Stimulated activated CD4-positive, alpha-beta T cell treated with anti-CD3 and anti-CD28 coated beads, Interleukin-1b, Interleukin-23, amount 100 ng/mL, for 1 hour (primary cell): Measurements from ENCODE around the gene IRAK3.

ENCODE experiments used
- DNase-seq, 2 donors: peaks; one replicate each; pipeline ENCODE4 v3.0.0-alpha.2; 2020; ENCODE audit warnings: low read depth in 2 of 2

Gene IRAK3, protein sequence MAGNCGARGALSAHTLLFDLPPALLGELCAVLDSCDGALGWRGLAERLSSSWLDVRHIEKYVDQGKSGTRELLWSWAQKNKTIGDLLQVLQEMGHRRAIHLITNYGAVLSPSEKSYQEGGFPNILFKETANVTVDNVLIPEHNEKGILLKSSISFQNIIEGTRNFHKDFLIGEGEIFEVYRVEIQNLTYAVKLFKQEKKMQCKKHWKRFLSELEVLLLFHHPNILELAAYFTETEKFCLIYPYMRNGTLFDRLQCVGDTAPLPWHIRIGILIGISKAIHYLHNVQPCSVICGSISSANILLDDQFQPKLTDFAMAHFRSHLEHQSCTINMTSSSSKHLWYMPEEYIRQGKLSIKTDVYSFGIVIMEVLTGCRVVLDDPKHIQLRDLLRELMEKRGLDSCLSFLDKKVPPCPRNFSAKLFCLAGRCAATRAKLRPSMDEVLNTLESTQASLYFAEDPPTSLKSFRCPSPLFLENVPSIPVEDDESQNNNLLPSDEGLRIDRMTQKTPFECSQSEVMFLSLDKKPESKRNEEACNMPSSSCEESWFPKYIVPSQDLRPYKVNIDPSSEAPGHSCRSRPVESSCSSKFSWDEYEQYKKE

DNA sequence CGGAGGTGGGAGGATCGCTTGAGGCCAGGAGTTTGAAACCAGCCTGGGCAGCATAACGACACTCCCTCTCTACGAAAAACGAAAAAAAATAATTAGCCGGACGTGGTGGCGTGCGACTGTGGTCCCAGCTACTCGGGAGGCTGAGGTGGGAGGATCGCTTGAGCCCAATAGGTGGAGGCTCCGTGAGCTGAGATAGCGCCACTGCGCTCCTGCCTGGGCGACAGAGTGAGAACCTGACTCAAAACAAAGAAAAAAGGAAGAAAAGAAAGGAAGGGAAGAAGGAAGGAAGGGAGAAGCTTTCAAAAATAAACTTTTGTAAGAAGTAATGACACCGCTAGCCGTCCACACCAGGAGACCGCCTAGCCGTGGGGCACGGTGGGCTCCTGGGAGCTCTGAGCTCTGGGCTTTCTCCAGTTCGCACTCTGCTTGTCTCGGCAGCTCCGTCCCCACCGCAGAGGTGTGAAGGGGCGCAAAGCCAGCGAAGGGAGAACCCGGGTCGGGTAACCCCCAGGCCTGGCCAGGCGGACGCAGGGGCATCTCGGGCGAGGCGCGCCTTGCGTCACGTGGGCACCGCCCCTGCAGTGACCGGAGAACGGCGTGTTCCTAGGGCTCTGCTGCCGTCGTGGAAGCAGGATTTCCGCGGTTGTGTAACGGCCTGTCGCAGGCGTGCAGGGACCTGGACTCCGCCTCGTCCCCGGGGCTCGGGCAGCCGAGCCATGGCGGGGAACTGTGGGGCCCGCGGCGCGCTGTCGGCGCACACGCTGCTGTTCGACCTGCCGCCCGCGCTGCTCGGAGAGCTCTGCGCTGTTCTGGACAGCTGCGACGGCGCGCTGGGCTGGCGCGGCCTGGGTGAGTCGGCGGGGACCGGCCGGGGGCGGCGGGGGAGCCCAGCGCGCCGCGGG is at the start of gene IRAK3:
TSS of gene IRAK3 (plus strand) at position 631 of the 902 bp plus-strand sequence. CDS start at position 717, 86 bp downstream.
- no peak for DNase-seq

DNA sequence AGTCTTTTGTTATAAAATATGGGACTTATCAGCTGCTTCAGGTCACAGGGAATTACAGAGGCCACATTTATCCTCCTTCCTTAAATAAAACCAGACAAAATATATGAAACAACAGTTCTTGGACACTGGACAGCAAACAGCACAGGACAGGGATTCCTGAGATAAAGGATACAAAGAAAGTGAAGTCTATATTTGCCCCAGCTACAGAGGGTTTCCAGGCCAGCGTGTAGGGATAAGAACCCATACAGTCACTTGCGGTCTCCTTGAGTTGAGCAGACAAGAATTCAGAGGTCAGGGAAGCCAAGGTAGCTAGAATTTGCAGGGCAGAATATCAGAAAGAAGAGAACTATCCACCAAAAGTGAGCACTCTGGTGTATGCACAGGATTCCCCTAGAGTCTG is 49.7 kb upstream of the IRAK3 start:
- no peak for DNase-seq

DNA sequence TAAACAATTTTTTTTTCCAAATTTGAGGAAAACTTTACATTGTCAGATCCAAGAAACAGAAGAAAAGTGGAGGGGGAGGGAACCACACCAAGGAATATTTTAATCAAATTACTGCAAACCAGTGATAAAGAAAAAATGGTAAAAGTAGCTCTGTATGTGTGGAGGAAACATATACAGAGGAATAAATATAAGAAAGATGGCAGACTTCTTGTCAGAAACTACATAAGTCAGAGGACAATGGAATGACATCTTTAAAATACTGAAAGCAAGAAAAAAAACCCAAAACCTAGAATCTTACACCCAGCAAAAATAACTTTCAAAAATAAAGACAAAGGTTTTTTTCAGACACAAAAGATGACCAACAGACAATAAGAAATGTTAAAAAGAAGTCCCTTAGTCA is 48.3 kb upstream of the IRAK3 start:
- no peak for DNase-seq

DNA sequence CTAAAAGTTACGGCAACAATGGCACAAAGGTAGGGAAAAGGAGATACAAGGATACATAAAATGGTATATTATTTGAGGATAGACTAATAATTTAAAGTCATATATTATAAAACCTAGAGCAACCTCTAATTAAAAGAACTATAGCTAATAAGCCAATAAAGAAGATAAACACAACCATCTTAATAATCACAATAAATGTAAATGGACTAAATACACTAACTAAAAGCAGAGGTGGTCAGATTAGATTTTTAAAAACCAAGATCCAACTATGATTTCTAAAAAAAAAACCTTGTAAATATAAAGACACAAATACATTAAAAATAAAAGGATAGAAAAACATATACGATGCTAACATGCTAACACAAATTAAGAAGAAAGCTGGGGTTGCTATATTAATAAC is 47.7 kb upstream of the IRAK3 start:
- no peak for DNase-seq

DNA sequence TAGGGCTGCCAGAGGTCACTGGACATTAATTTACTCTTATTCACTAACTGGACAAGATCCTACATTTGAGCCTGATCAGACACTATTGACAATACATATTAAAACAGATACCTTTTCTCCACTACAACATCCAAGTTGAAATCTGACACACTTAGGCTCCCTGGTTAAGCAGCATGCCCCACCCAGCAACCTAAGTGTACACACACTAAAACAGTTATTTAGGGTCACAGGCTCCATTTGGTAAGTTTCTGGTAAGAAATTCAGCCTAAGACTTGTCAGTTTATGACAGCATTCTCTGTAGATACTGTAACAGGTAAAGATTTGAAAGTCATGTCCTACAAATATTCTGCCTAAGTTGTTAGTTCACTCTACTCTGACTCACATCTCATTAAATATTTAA is 46.2 kb upstream of the IRAK3 start:
- no peak for DNase-seq

DNA sequence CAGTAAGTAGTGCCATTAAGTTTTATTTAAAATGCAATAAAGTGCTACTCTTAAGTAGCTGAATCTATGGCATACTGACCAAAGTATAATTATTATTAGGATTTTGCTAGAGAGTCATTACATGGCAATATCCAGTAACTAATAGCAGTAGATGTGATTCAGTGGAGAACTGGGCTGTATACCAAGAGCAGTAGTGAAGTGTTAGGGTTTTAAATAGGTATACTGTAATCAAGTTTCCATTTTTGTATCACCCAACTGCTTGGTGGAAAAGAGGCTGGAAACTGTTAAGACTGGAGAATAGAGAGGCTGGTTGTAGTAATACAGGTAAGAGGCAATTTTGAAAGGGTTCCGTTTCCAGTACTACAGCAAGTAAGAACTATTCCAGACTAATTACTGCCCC is 45.1 kb upstream of the IRAK3 start:
- DNase-seq = no peak

- DNase-seq = no peak
These were observed 43.9 kb upstream of the IRAK3 start for GRCh38 chr12:66144791-66145754.

DNA sequence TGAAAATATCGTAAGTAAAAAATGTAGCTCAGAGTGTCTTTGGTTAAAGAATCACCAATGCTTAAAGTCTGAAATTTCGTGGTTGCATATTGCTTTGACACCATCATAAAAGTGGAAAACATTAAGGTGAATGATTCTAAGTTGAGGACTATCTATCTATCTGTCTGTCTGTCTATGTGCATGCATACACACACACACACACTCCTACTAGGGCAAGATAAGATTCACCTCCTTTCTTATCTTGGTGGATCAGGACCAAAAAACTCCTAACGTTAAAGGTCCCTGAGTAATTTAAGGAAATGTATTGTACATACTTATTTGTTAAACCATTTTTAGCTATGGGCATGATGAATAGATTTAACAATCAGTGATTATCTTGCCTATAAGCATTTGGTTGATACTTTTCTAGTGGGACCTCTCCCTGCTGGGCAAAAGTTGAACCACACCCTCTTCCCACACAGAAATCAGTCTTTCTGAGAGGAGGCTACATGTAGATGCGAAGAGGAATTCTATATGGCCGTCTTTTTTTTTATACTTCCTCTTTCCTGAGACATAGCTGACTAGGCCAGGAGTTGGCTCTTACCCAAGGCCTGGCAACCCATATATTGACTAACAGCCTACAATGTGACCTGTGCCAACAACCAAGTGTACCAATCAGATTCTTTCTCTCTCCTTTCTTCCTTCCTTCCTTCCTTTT is 39.2 kb upstream of the IRAK3 start:
- no peak for DNase-seq

- no peak for DNase-seq
These were observed 36.3 kb upstream of the IRAK3 start for GRCh38 chr12:66152732-66153131.

DNA sequence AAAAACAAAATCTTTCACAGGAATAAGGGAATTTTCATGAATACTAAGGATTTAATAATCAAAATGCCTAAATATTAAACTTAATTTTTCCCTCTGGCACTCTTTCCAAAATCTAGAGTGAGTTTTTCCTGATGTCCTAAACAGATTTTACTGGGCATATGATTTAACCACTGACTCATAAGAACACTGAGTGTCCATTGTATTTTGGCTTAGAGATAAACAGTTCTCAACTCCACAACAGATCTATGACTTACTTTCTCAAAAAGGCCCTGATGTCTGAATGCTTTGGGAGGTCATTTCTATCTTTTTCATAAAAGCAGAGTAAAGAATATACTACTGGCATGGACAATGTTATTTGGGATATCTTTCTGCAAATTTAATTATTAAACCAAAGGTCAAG is 34.2 kb upstream of the IRAK3 start:
- no peak for DNase-seq

GRCh38 chr12:66156654-66157053 is 32.4 kb upstream of the IRAK3 start:
- no peak for DNase-seq

DNA sequence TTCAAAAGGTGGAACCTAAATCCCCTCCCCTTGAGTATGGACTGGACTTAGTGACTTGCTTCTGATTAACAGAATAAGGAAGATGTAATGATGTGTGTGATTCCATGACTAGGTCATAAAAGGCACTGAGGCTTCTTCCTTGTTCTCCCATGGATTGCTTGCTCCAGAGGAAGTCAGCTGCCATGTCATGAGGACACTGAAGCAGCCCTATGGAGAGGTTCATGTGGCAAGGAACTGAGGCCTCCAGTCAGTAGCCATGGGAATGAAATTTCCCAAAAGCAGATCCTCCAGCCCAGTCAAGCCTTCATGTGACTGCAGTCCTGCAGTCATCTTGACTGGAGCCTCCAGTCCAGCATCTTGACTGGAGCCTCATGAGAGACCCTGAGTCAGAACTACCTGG is 29.9 kb upstream of the IRAK3 start:
- no peak for DNase-seq

DNA sequence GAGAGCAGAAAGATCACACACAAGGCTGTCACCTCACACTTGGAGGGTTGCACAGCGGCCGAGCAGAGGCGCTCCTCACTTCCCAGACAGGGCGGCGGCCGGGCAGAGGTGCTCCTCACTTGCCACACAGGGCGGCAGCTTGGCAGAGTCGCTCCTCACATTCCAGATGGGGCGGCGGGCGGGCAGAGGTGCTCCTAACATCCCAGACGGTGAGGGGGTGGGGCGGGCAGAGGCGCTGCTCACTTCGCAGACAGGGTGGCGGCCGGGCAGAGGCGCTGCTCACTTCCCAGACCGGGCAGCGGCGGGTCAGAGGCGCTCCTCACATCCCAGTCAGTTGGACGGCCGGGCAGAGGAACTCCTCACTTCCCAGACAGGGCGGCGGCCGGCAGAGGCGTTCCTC is 28.3 kb upstream of the IRAK3 start:
- DNase-seq = no peak

- no peak for DNase-seq
These were observed 26.3 kb upstream of the IRAK3 start for GRCh38 chr12:66162701-66163100.

GRCh38 chr12:66163289-66163688 is 25.7 kb upstream of the IRAK3 start:
- no peak for DNase-seq

GRCh38 chr12:66164349-66164821 is 24.6 kb upstream of the IRAK3 start:
- DNase-seq = no peak

DNA sequence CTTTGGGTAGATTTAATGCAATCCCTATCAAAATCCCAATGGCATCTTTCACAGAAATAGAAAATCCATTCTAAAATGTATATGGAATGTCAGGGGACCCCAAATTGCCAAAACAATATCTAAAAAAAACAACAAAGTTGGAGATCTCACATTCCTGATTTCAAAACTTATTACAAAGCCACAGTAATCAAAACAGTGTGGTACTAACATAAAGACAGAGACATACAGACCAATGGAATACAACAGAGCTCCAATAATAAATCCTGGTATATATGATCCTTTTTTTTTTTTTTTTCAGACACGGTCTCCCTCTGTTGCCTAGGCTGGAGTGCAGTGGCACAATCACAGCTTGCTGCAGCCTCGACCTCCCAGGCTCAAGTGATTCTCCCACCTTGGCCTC is 23.9 kb upstream of the IRAK3 start:
- no peak for DNase-seq

DNA sequence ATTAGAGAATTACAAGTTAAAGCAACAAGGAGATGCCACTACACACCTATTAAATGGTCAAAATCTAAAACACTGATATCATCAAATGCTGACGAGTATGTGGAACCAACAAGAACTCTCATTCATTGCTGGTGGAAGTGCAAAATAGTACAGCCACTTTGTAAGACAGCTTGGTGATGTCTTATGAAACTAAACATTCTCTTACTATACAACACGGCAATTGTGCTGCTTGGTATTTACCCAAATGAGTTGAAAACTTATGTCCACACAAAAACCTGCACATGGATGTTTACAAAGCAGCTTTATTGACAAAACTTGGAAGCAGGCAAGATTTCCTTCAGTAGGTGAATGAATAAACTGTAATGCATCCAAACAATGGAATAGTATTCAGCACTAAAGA is 22.5 kb upstream of the IRAK3 start:
- DNase-seq = no peak

GRCh38 chr12:66168410-66168809 is 20.6 kb upstream of the IRAK3 start:
- DNase-seq = no peak
